NCI-H2171 (cell line): ENCODE results near the gene SLC1A1.

Experiments used
- DNase-seq: peaks from one replicate; lab custom pipeline; 2025; lab: John Stamatoyannopoulos, UW

SLC1A1 gene

DNA sequence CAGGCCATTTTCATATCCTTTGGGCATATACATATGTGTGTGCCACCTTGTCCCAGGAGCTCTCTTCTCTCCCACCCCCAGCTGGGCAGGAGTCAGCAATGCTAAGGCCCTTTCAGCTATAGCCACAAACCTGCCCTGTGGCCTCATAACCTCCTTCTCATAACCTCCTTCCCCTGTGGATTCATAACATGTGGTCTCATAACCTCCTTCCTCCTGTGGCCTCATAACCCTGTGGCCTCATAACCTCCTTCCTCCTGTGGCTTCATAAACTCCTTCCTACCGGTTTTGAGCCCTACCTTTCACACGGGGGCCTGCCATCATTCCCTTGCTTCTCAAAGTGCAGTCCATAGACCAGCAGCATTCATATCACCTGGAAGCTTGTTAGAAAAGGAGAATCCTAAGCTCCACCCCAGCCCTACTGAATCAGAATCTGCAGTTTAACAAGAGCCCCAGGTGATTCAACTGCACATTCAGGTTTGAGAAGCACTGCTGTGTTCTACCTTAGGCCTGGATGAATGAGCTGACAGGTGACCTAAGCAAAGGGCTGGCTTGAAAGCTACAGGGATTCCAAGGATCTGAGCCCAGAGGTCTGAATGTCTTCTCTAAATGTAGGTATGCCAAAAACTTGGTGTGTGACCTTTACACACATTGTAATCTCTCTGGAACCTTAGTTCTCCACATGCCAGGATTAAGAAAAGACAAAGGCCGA, 129.9 kb downstream of the SLC1A1 start:
- no peak for DNase-seq

GRCh38 chr9:4620881-4621555, 130.8 kb downstream of the SLC1A1 start:
- no peak for DNase-seq

DNA sequence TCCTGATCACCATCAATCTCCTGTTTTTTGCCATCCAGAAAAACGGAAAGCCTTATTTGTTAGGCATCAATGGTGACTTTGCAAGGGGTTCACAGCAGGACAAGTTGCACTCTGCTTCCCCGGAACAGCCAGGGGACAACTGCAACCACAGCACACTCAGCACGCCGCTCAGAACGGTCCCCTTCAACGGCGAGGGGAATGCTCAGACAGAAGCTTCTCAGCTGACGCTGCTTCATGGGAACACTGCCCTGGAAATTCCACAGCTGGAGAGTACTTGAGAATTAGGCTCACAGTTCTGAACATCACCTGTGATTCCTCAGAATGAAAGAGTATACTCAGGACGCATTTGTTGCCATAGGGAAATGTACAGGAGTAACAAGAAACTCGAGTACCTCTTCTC, 131.7 kb downstream of the SLC1A1 start:
- no peak for DNase-seq

GRCh38 chr9:4630836-4631235, 140.6 kb downstream of the SLC1A1 start:
- no peak for DNase-seq
